Retinal pigment epithelial cell (primary cell): ENCODE data around the gene MGAT2.

Experiments
- DNase-seq: peaks from one replicate; pipeline ENCODE4 v3.0.0-alpha.2; 2010; ENCODE audit warnings: low read depth
- H3K4me3 ChIP-seq: 2 replicates; pipeline ENCODE4 v1.5.1; 2011; ENCODE audit warnings: mild to moderate bottlenecking, low read length, control low read depth, moderate library complexity
- CTCF ChIP-seq: conservative IDR thresholded peaks from 2 replicates; pipeline ENCODE4 v1.5.1; 2011; ENCODE audit warnings: low read depth, low read length, control low read depth, inconsistent platforms

The MGAT2 gene

DNA sequence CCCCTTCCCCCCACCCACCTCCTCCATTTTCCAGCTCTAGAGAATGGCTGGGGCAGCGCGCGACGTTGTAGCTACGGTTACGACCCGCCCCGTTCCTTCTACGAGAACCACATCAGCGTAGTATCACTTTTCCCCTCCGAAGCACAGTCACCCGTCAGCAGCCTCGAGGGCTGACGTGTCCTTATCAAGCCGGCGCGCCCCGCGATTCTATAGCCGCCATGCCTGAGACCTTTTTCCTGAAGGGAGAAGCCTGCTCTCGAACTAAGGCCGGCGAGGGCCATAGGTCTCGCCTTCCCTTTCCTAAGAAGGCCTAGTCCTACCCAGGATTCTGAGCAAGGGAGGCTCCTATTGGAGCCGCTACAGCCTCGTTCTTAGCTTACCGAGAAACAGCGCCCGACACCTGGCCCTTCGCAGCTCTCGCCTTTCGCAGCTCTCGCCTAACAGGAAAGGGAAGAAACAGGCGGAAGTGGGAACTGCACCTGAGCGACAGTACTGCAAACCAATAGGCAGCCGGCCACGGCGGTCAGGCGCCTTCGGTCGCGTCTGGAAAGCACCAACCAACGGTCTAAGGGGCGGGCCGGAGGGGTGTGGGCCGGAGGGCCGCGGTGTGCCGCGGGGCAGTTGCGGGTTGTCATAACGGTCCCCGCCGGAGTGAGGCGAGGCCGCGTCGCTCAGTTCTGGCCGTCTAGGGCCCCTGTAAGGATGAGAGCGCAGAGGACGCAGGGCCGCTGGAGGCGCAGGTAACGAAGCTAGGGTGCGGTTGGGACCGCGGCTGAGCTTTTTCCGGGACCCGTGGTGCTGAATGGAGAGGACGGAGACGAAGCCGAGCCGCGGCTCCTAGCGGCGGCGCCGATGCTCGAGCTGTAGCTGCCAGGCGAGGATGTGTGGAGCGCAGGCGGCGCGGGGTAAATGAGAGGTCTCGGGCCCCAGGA is at the start of gene MGAT2, which contains the start of gene RPL36AL:
TSS of gene MGAT2 (plus strand) at position 618 of the 932 bp plus-strand sequence. CDS start 470 bp downstream, outside the sequence.
TSS of gene RPL36AL (minus strand) at position 445 of the 932 bp plus-strand sequence. CDS start 1,522 bp downstream, outside the sequence.
- DNase-seq, result peak; percentile 97
- H3K4me3 ChIP-seq, result peak within 1 kb of the TSS; percentile 98
- TF ChIP-seq CTCF, result peak; percentile 32

DNA sequence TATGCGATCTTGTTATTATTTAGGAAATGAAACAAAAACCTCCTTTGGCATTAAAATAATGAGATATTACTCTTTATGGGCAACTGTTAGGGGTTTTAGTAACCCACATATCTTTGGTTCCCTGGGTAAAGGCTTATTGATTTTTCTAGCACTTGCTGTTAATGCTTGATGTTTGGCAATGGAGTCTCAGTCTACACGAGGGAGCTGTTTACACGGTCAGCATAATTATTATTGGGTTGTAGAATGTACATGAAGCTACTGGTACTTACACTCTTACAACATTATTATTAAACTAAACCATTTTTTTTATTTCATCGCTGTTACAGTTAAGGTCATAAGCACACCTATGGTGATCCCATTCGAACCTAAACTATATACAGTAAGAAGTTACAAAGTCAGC is 46.6 kb upstream of the MGAT2 start:
- DNase-seq, result no peak
- TF ChIP-seq CTCF, result no peak
- no peak overlapping the region for H3K4me3 ChIP-seq

DNA sequence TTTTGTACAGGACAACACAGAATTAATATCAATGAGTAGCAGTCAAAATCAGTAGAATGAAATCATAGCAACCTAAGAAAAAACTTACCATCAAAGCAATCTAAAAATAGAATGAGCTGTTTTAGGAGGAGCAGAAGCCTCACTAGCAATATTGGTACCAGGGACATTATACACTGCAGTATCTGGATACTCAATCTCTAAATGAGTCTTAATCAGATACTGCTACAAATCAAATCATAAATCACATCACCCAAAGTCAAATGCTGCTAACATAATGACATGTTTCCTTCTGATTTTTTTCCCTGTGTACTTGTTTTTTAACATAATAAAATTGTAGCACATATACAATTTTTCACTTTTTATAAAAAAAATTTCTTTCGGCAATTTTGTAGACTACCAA is 42.5 kb upstream of the MGAT2 start:
- no peak overlapping the region for H3K4me3 ChIP-seq
- no peak for TF ChIP-seq CTCF
- DNase-seq, result no peak

- no peak for DNase-seq
- no peak overlapping the region for H3K4me3 ChIP-seq
- TF ChIP-seq CTCF, result no peak
These were observed 40.8 kb upstream of the MGAT2 start for GRCh38 chr14:49579841-49580240.

GRCh38 chr14:49581209-49582112 is 39.1 kb upstream of the MGAT2 start:
- no peak for TF ChIP-seq CTCF
- DNase-seq, result no peak
- H3K4me3 ChIP-seq, result no peak overlapping the region

- DNase-seq, result no peak
- TF ChIP-seq CTCF, result no peak
These were observed 38.3 kb upstream of the MGAT2 start for GRCh38 chr14:49582113-49582977.

More at GRCh38 chr14:49582113-49582977, 38.3 kb upstream of the MGAT2 start:
- no peak overlapping the region for H3K4me3 ChIP-seq
